Measurements from ENCODE around the gene EDARADD. TPM values are rescaled to one million over a fixed set of nuclear protein-coding genes. Genes with fewer than 3 reads are reported as not detected.

The EDARADD gene
- total RNA-seq, 1 experiment from 2014 or later = 0.91 TPM

DNA sequence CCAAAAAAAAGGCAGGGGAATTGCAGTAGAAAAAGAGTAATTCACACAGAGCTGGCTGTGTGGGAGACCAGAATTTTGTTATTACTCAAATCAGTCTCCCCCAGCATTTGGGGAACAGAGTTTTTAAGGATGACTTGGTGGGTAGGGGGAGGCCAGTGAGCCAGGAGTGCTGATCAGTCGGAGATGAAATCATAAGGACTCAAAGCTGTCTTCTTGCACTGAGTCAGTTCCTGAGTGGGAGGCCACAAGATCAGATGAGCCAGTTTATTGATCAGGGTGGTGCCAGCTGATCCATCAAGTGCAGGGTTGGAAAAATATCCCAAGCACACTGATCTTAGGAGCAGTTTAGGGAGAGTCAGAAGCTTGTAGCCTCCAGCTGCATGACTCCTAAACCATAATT, 23.7 kb upstream of the EDARADD start:
- no peaks in the 10 kb centered on the region for H4K20me1 ChIP-seq (ENCODE audit: low read length)
- no peaks in the 10 kb centered on the region for H3K4me1 ChIP-seq (ENCODE audit: insufficient read depth, low read length)
- no peak overlapping the region for H2AFZ ChIP-seq (ENCODE audit: low read length)
- no peaks in the 10 kb centered on the region for H3K9me2 ChIP-seq (replicated peaks; ENCODE audit: low read length)
- DNase-seq (peak; percentile 2), ATAC-seq (no peak)
- intact Hi-C loops (cut with micrococcal nuclease) = no loop called here
- no peaks in the 10 kb centered on the region for H3K79me2 ChIP-seq (ENCODE audit: low read length)
- H3F3A ChIP-seq (ENCODE audit: low read length, unreplicated experiment) = no peaks in the 10 kb centered on the region
- no peak overlapping the region for H3K9ac ChIP-seq (ENCODE audit: low read length)
- no peak overlapping the region for H3K4me2 ChIP-seq (ENCODE audit: low read length)
- ChIA-PET POLR2A (ENCODE audit: unreplicated experiment) (no interaction called here), CTCF (no interaction called here)
- H3K36me3 ChIP-seq (ENCODE audit: low read depth, low read length) = no peaks in the 10 kb centered on the region
- no peak overlapping the region for H3K4me3 ChIP-seq (ENCODE audit: low read length)
- H3K27ac ChIP-seq (ENCODE audit: low read length) = no peak overlapping the region
- no TSS peak for BruUV-seq (replicated peaks)
- H3K27me3 ChIP-seq (ENCODE audit: low read length) = no peaks in the 10 kb centered on the region
- TF ChIP-seq EZH2phosphoT487 (IDR thresholded peaks at IDR 0.05; ENCODE audit: borderline replicate concordance, low read length) (no peak), EZH2 (IDR thresholded peaks at IDR 0.05; ENCODE audit: low read length, unreplicated experiment) (no peak)
- TF ChIP-seq, protein P1, sequence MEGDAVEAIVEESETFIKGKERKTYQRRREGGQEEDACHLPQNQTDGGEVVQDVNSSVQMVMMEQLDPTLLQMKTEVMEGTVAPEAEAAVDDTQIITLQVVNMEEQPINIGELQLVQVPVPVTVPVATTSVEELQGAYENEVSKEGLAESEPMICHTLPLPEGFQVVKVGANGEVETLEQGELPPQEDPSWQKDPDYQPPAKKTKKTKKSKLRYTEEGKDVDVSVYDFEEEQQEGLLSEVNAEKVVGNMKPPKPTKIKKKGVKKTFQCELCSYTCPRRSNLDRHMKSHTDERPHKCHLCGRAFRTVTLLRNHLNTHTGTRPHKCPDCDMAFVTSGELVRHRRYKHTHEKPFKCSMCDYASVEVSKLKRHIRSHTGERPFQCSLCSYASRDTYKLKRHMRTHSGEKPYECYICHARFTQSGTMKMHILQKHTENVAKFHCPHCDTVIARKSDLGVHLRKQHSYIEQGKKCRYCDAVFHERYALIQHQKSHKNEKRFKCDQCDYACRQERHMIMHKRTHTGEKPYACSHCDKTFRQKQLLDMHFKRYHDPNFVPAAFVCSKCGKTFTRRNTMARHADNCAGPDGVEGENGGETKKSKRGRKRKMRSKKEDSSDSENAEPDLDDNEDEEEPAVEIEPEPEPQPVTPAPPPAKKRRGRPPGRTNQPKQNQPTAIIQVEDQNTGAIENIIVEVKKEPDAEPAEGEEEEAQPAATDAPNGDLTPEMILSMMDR (conservative IDR thresholded peaks at IDR 0.05; ENCODE audit: low read depth, low read length) = no peak
- no peaks in the 10 kb centered on the region for H3K9me3 ChIP-seq (ENCODE audit: low read length)

DNA sequence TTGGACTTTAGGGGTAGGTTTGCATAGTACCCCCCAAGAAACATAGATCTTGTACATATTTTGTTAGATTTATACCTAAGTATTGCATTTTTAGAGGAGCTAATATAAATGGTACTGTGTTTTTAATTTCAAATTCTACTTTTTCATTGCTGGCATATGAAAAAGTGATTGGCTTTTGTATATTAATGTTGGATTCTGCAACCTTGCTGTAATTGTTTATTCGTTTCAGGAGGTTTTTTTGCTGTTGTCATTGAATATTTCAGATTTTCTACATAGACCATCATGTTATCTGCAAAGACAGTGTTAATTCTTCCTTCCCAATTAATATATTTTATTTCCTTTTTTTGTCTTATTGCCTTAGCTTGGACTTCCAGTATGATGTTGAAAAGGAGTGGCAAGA, 23.0 kb upstream of the EDARADD start:
- POLR2A ChIA-PET (ENCODE audit: unreplicated experiment) = no interaction called here
- ATAC-seq = no peak
- Histone ChIP-seq H3K27me3 (ENCODE audit: low read length) (no peaks in the 10 kb centered on the region), H2AFZ (ENCODE audit: low read length) (no peak overlapping the region), H3K9me2 (replicated peaks; ENCODE audit: low read length) (no peaks in the 10 kb centered on the region), H3K9ac (ENCODE audit: low read length) (no peak overlapping the region), H3K27ac (ENCODE audit: low read length) (no peak overlapping the region), H3K4me3 (ENCODE audit: low read length) (no peak overlapping the region), H3K36me3 (ENCODE audit: low read depth, low read length) (no peaks in the 10 kb centered on the region), H3K9me3 (ENCODE audit: low read length) (no peaks in the 10 kb centered on the region), H3K79me2 (ENCODE audit: low read length) (no peaks in the 10 kb centered on the region), H3K4me1 (ENCODE audit: insufficient read depth, low read length) (no peaks in the 10 kb centered on the region), H3F3A (ENCODE audit: low read length, unreplicated experiment) (no peaks in the 10 kb centered on the region), H4K20me1 (ENCODE audit: low read length) (no peaks in the 10 kb centered on the region), H3K4me2 (ENCODE audit: low read length) (no peak overlapping the region)
- BruUV-seq (replicated peaks) = no TSS peak
- CTCF ChIA-PET = no interaction called here
- TF ChIP-seq EZH2 (IDR thresholded peaks at IDR 0.05; ENCODE audit: low read length, unreplicated experiment) (no peak), EZH2phosphoT487 (IDR thresholded peaks at IDR 0.05; ENCODE audit: borderline replicate concordance, low read length) (no peak)
- TF ChIP-seq, protein P1 (conservative IDR thresholded peaks at IDR 0.05; ENCODE audit: low read depth, low read length) = no peak
- intact Hi-C loops (cut with micrococcal nuclease) = no loop called here
- no peak for DNase-seq

DNA sequence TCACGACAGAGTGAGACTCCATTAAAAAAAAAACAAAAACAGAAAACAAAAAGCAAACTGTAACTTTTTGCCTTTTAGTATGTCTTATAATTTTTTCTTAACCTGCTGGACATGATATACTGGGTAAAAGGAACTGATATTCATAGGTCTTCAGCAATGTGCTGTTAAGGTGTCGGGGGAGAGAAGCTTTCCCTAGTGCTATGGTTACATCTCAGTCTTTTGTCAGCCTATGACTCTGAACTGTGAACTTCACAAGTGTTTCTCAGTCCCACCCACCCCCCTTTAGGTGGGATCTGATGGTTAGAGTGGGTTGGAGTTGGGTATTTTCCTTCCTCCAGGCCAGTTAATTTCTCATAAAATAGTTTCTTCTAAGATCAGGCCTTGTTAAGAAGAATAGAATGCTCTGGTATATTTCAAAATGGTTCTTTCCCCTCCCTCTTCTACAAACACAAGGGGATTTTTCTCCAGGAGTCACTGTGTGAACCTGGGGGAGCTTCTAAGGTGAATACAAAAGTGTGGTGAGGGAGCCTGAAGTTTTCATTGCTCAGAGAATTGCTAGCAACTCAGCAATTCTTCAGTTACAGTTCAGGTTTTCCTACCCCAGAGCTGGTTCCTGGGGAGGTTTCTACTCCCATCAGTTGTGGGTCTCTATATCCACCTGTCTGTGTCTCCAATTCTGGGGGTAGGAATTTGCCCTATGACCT, 16.1 kb upstream of the EDARADD start:
- H4K20me1 ChIP-seq (ENCODE audit: low read length) = no peaks in the 10 kb centered on the region
- DNase-seq (no peak), ATAC-seq (no peak)
- H2AFZ ChIP-seq (ENCODE audit: low read length) = no peak overlapping the region
- H3F3A ChIP-seq (ENCODE audit: low read length, unreplicated experiment) = no peaks in the 10 kb centered on the region
- no peaks in the 10 kb centered on the region for H3K27me3 ChIP-seq (ENCODE audit: low read length)
- POLR2A ChIA-PET (ENCODE audit: unreplicated experiment) = no interaction called here
- H3K36me3 ChIP-seq (ENCODE audit: low read depth, low read length) = no peaks in the 10 kb centered on the region; the same call in 1 of the 2 replicates
- no peaks in the 10 kb centered on the region for H3K9me2 ChIP-seq (replicated peaks; ENCODE audit: low read length)
- CTCF ChIA-PET = no interaction called here
- no peak overlapping the region for H3K4me2 ChIP-seq (ENCODE audit: low read length)
- TF ChIP-seq EZH2phosphoT487 (IDR thresholded peaks at IDR 0.05; ENCODE audit: borderline replicate concordance, low read length) = no peak
- TF ChIP-seq, protein P1 (conservative IDR thresholded peaks at IDR 0.05; ENCODE audit: low read depth, low read length) = no peak
- TF ChIP-seq EZH2 (IDR thresholded peaks at IDR 0.05; ENCODE audit: low read length, unreplicated experiment) = no peak
- H3K9ac ChIP-seq (ENCODE audit: low read length) = no peak overlapping the region
- H3K27ac ChIP-seq (ENCODE audit: low read length) = no peak overlapping the region
- H3K79me2 ChIP-seq (ENCODE audit: low read length) = no peaks in the 10 kb centered on the region
- no peaks in the 10 kb centered on the region for H3K9me3 ChIP-seq (ENCODE audit: low read length)
- no TSS peak for BruUV-seq (replicated peaks)
- no peak overlapping the region for H3K4me3 ChIP-seq (ENCODE audit: low read length)
- intact Hi-C loops (cut with micrococcal nuclease) = no loop called here
- no peaks in the 10 kb centered on the region for H3K4me1 ChIP-seq (ENCODE audit: insufficient read depth, low read length)

Measured in PC-3 (cell line).